ENCODE results near the gene TPSG1. TPM values are rescaled to one million over a fixed set of nuclear protein-coding genes. Genes with fewer than 3 reads are reported as not detected.
A peak's percentile ranks its signal among the peaks of the same experiment; 100 is the strongest.

The TPSG1 gene
- total RNA-seq, 3 donors from 2014 or later (not counting 1 experiment from before 2014, with no cell fraction given), result 0.40 TPM; not detected in 2

DNA sequence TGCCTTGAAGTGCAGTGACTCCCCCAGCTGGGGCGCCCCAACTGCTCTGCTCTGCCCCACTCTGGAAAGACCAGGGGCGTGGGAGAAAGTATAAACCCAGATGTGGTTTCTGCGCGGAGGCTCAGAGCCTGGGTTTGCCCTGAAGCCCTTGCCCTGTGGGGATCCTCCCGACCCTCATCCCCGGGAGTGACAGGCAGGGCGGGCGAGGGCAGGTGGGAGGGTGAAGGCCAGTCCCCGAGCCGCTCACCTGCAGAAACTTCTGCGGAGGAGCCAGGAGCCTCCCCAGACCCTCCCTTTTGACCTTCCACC is 34.6 kb upstream of the TPSG1 start:
- H3K9me3 ChIP-seq (ENCODE audit: control insufficient read depth, insufficient read depth, low read length), result no peaks in the 10 kb centered on the region
- no peak overlapping the region for H3K27ac ChIP-seq (ENCODE audit: low read length)
- 31% methylated on average over 11 of the region's 11 CpGs for WGBS (ENCODE audit: insufficient coverage)
- H3K9me3 Mint-ChIP-seq, result no peaks in the 10 kb centered on the region
- peaks cover 8 to 19% of the 10 kb centered on the region in 2 donors for H3K27me3 Mint-ChIP-seq (ENCODE audit: low read depth in 2 of 2)
- H3K4me3 Mint-ChIP-seq, result no peak overlapping the region
- no peak for DNase-seq
- H3K4me1 Mint-ChIP-seq, result peaks cover 5 to 6% of the 10 kb centered on the region in 2 donors
- intact Hi-C loops (cut with micrococcal nuclease), result no loop called here
- peaks cover 9% of the 10 kb centered on the region for H3K4me1 ChIP-seq (ENCODE audit: control insufficient read depth, insufficient read depth, low read length)
- H3K4me3 ChIP-seq (ENCODE audit: low read length), result no peak overlapping the region
- no peak for ATAC-seq
- no peak overlapping the region for H3K27ac Mint-ChIP-seq
- peaks cover 18% of the 10 kb centered on the region for H3K27me3 ChIP-seq (ENCODE audit: control insufficient read depth, insufficient read depth, low read length)
- no peaks in the 10 kb centered on the region for H3K36me3 ChIP-seq (ENCODE audit: control insufficient read depth, insufficient read depth, low read length)
- TF ChIP-seq, protein P1, sequence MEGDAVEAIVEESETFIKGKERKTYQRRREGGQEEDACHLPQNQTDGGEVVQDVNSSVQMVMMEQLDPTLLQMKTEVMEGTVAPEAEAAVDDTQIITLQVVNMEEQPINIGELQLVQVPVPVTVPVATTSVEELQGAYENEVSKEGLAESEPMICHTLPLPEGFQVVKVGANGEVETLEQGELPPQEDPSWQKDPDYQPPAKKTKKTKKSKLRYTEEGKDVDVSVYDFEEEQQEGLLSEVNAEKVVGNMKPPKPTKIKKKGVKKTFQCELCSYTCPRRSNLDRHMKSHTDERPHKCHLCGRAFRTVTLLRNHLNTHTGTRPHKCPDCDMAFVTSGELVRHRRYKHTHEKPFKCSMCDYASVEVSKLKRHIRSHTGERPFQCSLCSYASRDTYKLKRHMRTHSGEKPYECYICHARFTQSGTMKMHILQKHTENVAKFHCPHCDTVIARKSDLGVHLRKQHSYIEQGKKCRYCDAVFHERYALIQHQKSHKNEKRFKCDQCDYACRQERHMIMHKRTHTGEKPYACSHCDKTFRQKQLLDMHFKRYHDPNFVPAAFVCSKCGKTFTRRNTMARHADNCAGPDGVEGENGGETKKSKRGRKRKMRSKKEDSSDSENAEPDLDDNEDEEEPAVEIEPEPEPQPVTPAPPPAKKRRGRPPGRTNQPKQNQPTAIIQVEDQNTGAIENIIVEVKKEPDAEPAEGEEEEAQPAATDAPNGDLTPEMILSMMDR (IDR thresholded peaks at IDR 0.05), result no peak
- H3K36me3 Mint-ChIP-seq, result no peaks in the 10 kb centered on the region

GRCh38 chr16:1258906-1259759 is 34.1 kb upstream of the TPSG1 start:
- H3K9me3 Mint-ChIP-seq, result no peaks in the 10 kb centered on the region
- 21% methylated on average over 42 of the region's 42 CpGs for WGBS (ENCODE audit: insufficient coverage)
- Histone ChIP-seq H3K4me1 (ENCODE audit: control insufficient read depth, insufficient read depth, low read length) (peaks cover 9% of the 10 kb centered on the region), H3K9me3 (ENCODE audit: control insufficient read depth, insufficient read depth, low read length) (no peaks in the 10 kb centered on the region), H3K27me3 (ENCODE audit: control insufficient read depth, insufficient read depth, low read length) (peaks cover 18% of the 10 kb centered on the region), H3K36me3 (ENCODE audit: control insufficient read depth, insufficient read depth, low read length) (no peaks in the 10 kb centered on the region), H3K27ac (ENCODE audit: low read length) (no peak overlapping the region), H3K4me3 (ENCODE audit: low read length) (peak overlapping the region; percentile 7)
- H3K27ac Mint-ChIP-seq, result peak overlapping the region in 1 of 2 donors; percentile 27
- intact Hi-C loops (cut with micrococcal nuclease), result no loop called here
- H3K27me3 Mint-ChIP-seq (ENCODE audit: low read depth in 2 of 2), result peaks cover 8 to 19% of the 10 kb centered on the region in 2 donors
- peak overlapping the region; percentile 82 for H3K4me3 Mint-ChIP-seq
- peak; percentile 30 to 71 (median 67) for ATAC-seq
- no peak for DNase-seq
- H3K36me3 Mint-ChIP-seq, result no peaks in the 10 kb centered on the region
- H3K4me1 Mint-ChIP-seq, result peaks cover 5 to 6% of the 10 kb centered on the region in 2 donors
- TF ChIP-seq, protein P1 (IDR thresholded peaks at IDR 0.05), result no peak

- Histone ChIP-seq H3K4me3 (ENCODE audit: low read length) (no peak overlapping the region), H3K27me3 (ENCODE audit: control insufficient read depth, insufficient read depth, low read length) (peaks cover 18% of the 10 kb centered on the region), H3K4me1 (ENCODE audit: control insufficient read depth, insufficient read depth, low read length) (peaks cover 9% of the 10 kb centered on the region), H3K27ac (ENCODE audit: low read length) (no peak overlapping the region), H3K9me3 (ENCODE audit: control insufficient read depth, insufficient read depth, low read length) (no peaks in the 10 kb centered on the region), H3K36me3 (ENCODE audit: control insufficient read depth, insufficient read depth, low read length) (no peaks in the 10 kb centered on the region)
- H3K4me3 Mint-ChIP-seq, result peak overlapping the region; percentile 65
- H3K36me3 Mint-ChIP-seq, result no peaks in the 10 kb centered on the region
- 70% methylated on average over 12 of the region's 12 CpGs for WGBS (ENCODE audit: insufficient coverage)
- intact Hi-C loops (cut with micrococcal nuclease), result no loop called here
- TF ChIP-seq, protein P1 (IDR thresholded peaks at IDR 0.05), result no peak
- peaks cover 5 to 6% of the 10 kb centered on the region in 2 donors for H3K4me1 Mint-ChIP-seq
- no peak for ATAC-seq
- no peak for DNase-seq
- peaks cover 8 to 19% of the 10 kb centered on the region in 2 donors for H3K27me3 Mint-ChIP-seq (ENCODE audit: low read depth in 2 of 2)
- no peak overlapping the region for H3K27ac Mint-ChIP-seq
- no peaks in the 10 kb centered on the region for H3K9me3 Mint-ChIP-seq
These were observed 33.1 kb upstream of the TPSG1 start for GRCh38 chr16:1258225-1258600.

All from natural killer cell (primary cell).